Activated CD4-positive, CD25-positive, alpha-beta regulatory T cell treated with anti-CD3 and anti-CD28 coated beads, Interleukin-2, amount 50 U/mL, for 16 hours (primary cell): Measurements from ENCODE around the gene ST3GAL5.
A peak's percentile ranks its signal among the peaks of the same experiment; 100 is the strongest.
"Not testable (repeated sequence)": the region's sequence is repeated elsewhere in the genome, so short reads cannot be mapped to it uniquely, and the experiment has no call there.

ENCODE experiments used
- DNase-seq: peaks from one replicate; pipeline ENCODE4 v3.0.0-alpha.2; 2020; ENCODE audit warnings: low read depth, low spot score

Gene ST3GAL5

GRCh38 chr2:85893428-85894258 lies 4.9 kb upstream of the ST3GAL5 start:
- DNase-seq = no peak

GRCh38 chr2:85892216-85892944 lies 3.6 kb upstream of the ST3GAL5 start:
- DNase-seq = no peak

GRCh38 chr2:85890522-85891176 lies 1.9 kb upstream of the ST3GAL5 start:
- no peak for DNase-seq

- DNase-seq = no peak
These were observed 964 bp upstream of the ST3GAL5 start for GRCh38 chr2:85889627-85890281.

GRCh38 chr2:85888020-85888683 lies 638 bp downstream of the ST3GAL5 start:
- DNase-seq = peak; percentile 10

GRCh38 chr2:85887566-85888019 lies 1.2 kb downstream of the ST3GAL5 start:
- DNase-seq = peak; percentile 16

GRCh38 chr2:85886590-85886989 lies 2.2 kb downstream of the ST3GAL5 start:
- no peak for DNase-seq

GRCh38 chr2:85886141-85886540 lies 2.6 kb downstream of the ST3GAL5 start:
- DNase-seq = no peak

GRCh38 chr2:85881781-85882180 lies 7.0 kb downstream of the ST3GAL5 start:
- not testable (repeated sequence) for DNase-seq

GRCh38 chr2:85880716-85881328 lies 8.0 kb downstream of the ST3GAL5 start:
- DNase-seq = not testable (repeated sequence)

- no peak for DNase-seq
These were observed 9.9 kb downstream of the ST3GAL5 start for GRCh38 chr2:85878719-85879370.

GRCh38 chr2:85875350-85876050 lies 13.3 kb downstream of the ST3GAL5 start:
- DNase-seq = no peak

GRCh38 chr2:85873679-85874078 lies 15.1 kb downstream of the ST3GAL5 start:
- DNase-seq = no peak

GRCh38 chr2:85872536-85873161 lies 16.1 kb downstream of the ST3GAL5 start:
- no peak for DNase-seq

GRCh38 chr2:85871494-85872164 lies 17.2 kb downstream of the ST3GAL5 start:
- DNase-seq = no peak

GRCh38 chr2:85868822-85869221 lies 20.0 kb downstream of the ST3GAL5 start:
- no peak for DNase-seq

- no peak for DNase-seq
These were observed 21.1 kb downstream of the ST3GAL5 start for GRCh38 chr2:85867556-85868292.

GRCh38 chr2:85867121-85867520 lies 21.7 kb downstream of the ST3GAL5 start:
- no peak for DNase-seq
